Amniotic epithelial cell (primary cell): ENCODE results near the gene ZNF319.

Experiments
- DNase-seq: peaks from one replicate; pipeline ENCODE4 v3.0.0-alpha.2; 2010; ENCODE audit warnings: low read depth

Gene ZNF319

GRCh38 chr16:58021661-58022551 lies 21.4 kb upstream of the ZNF319 start:
- DNase-seq: peak; percentile 55

- DNase-seq: no peak
Observed at GRCh38 chr16:58020628-58021521, 20.4 kb upstream of the ZNF319 start.

GRCh38 chr16:58019866-58020538 lies 19.5 kb upstream of the ZNF319 start:
- DNase-seq: no peak

GRCh38 chr16:58018803-58019202 lies 18.3 kb upstream of the ZNF319 start:
- DNase-seq: no peak

- DNase-seq: no peak
Observed at GRCh38 chr16:58016840-58017446, 16.5 kb upstream of the ZNF319 start.

- DNase-seq: no peak
Observed at GRCh38 chr16:58013201-58013956, 12.9 kb upstream of the ZNF319 start.

- no peak for DNase-seq
Observed at GRCh38 chr16:58012481-58012880, 12.0 kb upstream of the ZNF319 start.

GRCh38 chr16:58011652-58012051 lies 11.2 kb upstream of the ZNF319 start:
- peak; percentile 92 for DNase-seq

GRCh38 chr16:58010886-58011285 lies 10.4 kb upstream of the ZNF319 start:
- DNase-seq: no peak

GRCh38 chr16:58009856-58010416 lies 9.5 kb upstream of the ZNF319 start:
- DNase-seq: no peak

GRCh38 chr16:58004736-58005135 lies 4.3 kb upstream of the ZNF319 start:
- DNase-seq: peak; percentile 40

GRCh38 chr16:58002936-58003335 lies 2.5 kb upstream of the ZNF319 start:
- DNase-seq: no peak

GRCh38 chr16:58002416-58002800 lies 1.9 kb upstream of the ZNF319 start:
- DNase-seq: no peak

- DNase-seq: no peak
Observed at GRCh38 chr16:58001781-58002415, 1.4 kb upstream of the ZNF319 start.

- DNase-seq: peak; percentile 77
Observed at GRCh38 chr16:58000706-58001676, 519 bp upstream of the ZNF319 start, which contains the start of gene USB1. USB1 (plus strand) TSS chr16:58001407; CDS start chr16:58001484, 77 bp downstream.

- peak; percentile 57 for DNase-seq
Observed at GRCh38 chr16:57999366-57999970, 1.0 kb downstream of the ZNF319 start.

GRCh38 chr16:57998992-57999365 lies 1.5 kb downstream of the ZNF319 start:
- no peak for DNase-seq

- peak; percentile 83 for DNase-seq
Observed at GRCh38 chr16:57998486-57998885, 2.0 kb downstream of the ZNF319 start.
